Activated T-cell treated with anti-CD3 and anti-CD28 coated beads for 24 hours (primary cell): ENCODE results near the gene LYRM9.
"Not testable (repeated sequence)": the region's sequence is repeated elsewhere in the genome, so short reads cannot be mapped to it uniquely, and the experiment has no call there.

ENCODE experiments used
- DNase-seq: peaks from one replicate; pipeline ENCODE4 v3.0.0-alpha.2; 2020; ENCODE audit warnings: low read depth

Gene LYRM9

GRCh38 chr17:27873746-27874145 is 19.4 kb downstream of the LYRM9 start:
- DNase-seq, result no peak

- DNase-seq, result no peak
Observed at GRCh38 chr17:27873211-27873610, 20.0 kb downstream of the LYRM9 start.

GRCh38 chr17:27872776-27873175 is 20.4 kb downstream of the LYRM9 start:
- no peak for DNase-seq

- no peak for DNase-seq
Observed at GRCh38 chr17:27871407-27871806, 21.8 kb downstream of the LYRM9 start.

GRCh38 chr17:27870345-27870744 is 22.8 kb downstream of the LYRM9 start:
- DNase-seq, result no peak

- no peak for DNase-seq
Observed at GRCh38 chr17:27868565-27868964, 24.6 kb downstream of the LYRM9 start.

- DNase-seq, result no peak
Observed at GRCh38 chr17:27862840-27863239, 30.3 kb downstream of the LYRM9 start.

- DNase-seq, result no peak
Observed at GRCh38 chr17:27862004-27862403, 31.2 kb downstream of the LYRM9 start.

GRCh38 chr17:27860971-27861664 is 32.0 kb downstream of the LYRM9 start:
- no peak for DNase-seq

- DNase-seq, result no peak
Observed at GRCh38 chr17:27858621-27859305, 34.4 kb downstream of the LYRM9 start.

- no peak for DNase-seq
Observed at GRCh38 chr17:27856676-27857432, 36.3 kb downstream of the LYRM9 start.

- DNase-seq, result no peak
Observed at GRCh38 chr17:27855454-27855853, 37.7 kb downstream of the LYRM9 start.

- no peak for DNase-seq
Observed at GRCh38 chr17:27854163-27854562, 39.0 kb downstream of the LYRM9 start.

GRCh38 chr17:27853091-27853490 is 40.1 kb downstream of the LYRM9 start:
- no peak for DNase-seq

- DNase-seq, result no peak
Observed at GRCh38 chr17:27849474-27850185, 43.5 kb downstream of the LYRM9 start.

GRCh38 chr17:27848931-27849330 is 44.2 kb downstream of the LYRM9 start:
- no peak for DNase-seq

- DNase-seq, result not testable (repeated sequence)
Observed at GRCh38 chr17:27846808-27847307, 46.3 kb downstream of the LYRM9 start.

- no peak for DNase-seq
Observed at GRCh38 chr17:27846042-27846655, 47.0 kb downstream of the LYRM9 start.

GRCh38 chr17:27845264-27846041 is 47.7 kb downstream of the LYRM9 start:
- DNase-seq, result no peak

GRCh38 chr17:27840688-27841087 is 52.5 kb downstream of the LYRM9 start:
- DNase-seq, result no peak

- not testable (repeated sequence) for DNase-seq
Observed at GRCh38 chr17:27840406-27840678, 52.8 kb downstream of the LYRM9 start.
